AG10803 (cell line): ENCODE results near the gene C11orf86.

ENCODE experiments used
- DNase-seq: peaks from one replicate; pipeline ENCODE4 v3.0.0; 2010; ENCODE audit warnings: low read depth
- H3K4me3 ChIP-seq: 2 replicates; pipeline ENCODE4 v1.5.1; 2011; ENCODE audit warnings: mild to moderate bottlenecking, low read length, control low read depth
- CTCF ChIP-seq: conservative IDR thresholded peaks from 2 replicates; pipeline ENCODE4 v1.5.1; 2011; ENCODE audit warnings: mild to moderate bottlenecking, low read length, control low read depth, inconsistent platforms

The C11orf86 gene

GRCh38 chr11:67022341-67022933, 47.3 kb downstream of the C11orf86 start:
- peak overlapping the region; percentile 43 for H3K4me3 ChIP-seq
- DNase-seq: no peak
- no peak for TF ChIP-seq CTCF

- no peak for TF ChIP-seq CTCF
- no peak for DNase-seq
- H3K4me3 ChIP-seq: peak within 1 kb of the TSS; percentile 43
Observed at GRCh38 chr11:67022961-67023956, 48.2 kb downstream of the C11orf86 start, which contains the start of gene SYT12. TSS of gene SYT12 (plus strand) at chr11:67023134. CDS start at chr11:67030145, 7,011 bp downstream.

GRCh38 chr11:67023957-67024353, 48.9 kb downstream of the C11orf86 start:
- H3K4me3 ChIP-seq: peak overlapping the region; percentile 41
- TF ChIP-seq CTCF: no peak
- no peak for DNase-seq

- H3K4me3 ChIP-seq: no peak overlapping the region
- TF ChIP-seq CTCF: no peak
- no peak for DNase-seq
Observed at GRCh38 chr11:67024410-67024809, 49.3 kb downstream of the C11orf86 start.

- H3K4me3 ChIP-seq: no peak overlapping the region
- no peak for TF ChIP-seq CTCF
- DNase-seq: no peak
Observed at GRCh38 chr11:67024966-67025365, 49.9 kb downstream of the C11orf86 start.

- no peak for TF ChIP-seq CTCF
- H3K4me3 ChIP-seq: no peak overlapping the region
- DNase-seq: no peak
Observed at GRCh38 chr11:67025750-67026149, 50.6 kb downstream of the C11orf86 start.
